Activated T-cell treated with anti-CD3 and anti-CD28 coated beads for 1 hour (primary cell): ENCODE results near the gene CHST11.

Experiments used
- DNase-seq: peaks from one replicate; pipeline ENCODE4 v3.0.0-alpha.2; 2020; ENCODE audit warnings: low read depth

The CHST11 gene

GRCh38 chr12:104673696-104674482 is 217.1 kb downstream of the CHST11 start:
- DNase-seq: no peak

GRCh38 chr12:104676636-104677035 is 219.9 kb downstream of the CHST11 start:
- no peak for DNase-seq

GRCh38 chr12:104677441-104678089 is 220.8 kb downstream of the CHST11 start:
- DNase-seq: no peak

- DNase-seq: no peak
Measured at GRCh38 chr12:104680070-104680469, 223.3 kb downstream of the CHST11 start.

- no peak for DNase-seq
Measured at GRCh38 chr12:104680491-104680890, 223.7 kb downstream of the CHST11 start.

GRCh38 chr12:104681012-104681690 is 224.4 kb downstream of the CHST11 start:
- no peak for DNase-seq

- DNase-seq: peak; percentile 45
Measured at GRCh38 chr12:104682790-104683279, 226.1 kb downstream of the CHST11 start.

- no peak for DNase-seq
Measured at GRCh38 chr12:104683831-104684503, 227.2 kb downstream of the CHST11 start.

GRCh38 chr12:104684884-104685283 is 228.1 kb downstream of the CHST11 start:
- DNase-seq: no peak

- DNase-seq: no peak
Measured at GRCh38 chr12:104685366-104685765, 228.6 kb downstream of the CHST11 start.

- no peak for DNase-seq
Measured at GRCh38 chr12:104686196-104686595, 229.4 kb downstream of the CHST11 start.

- peak; percentile 6 for DNase-seq
Measured at GRCh38 chr12:104687823-104688573, 231.2 kb downstream of the CHST11 start.

GRCh38 chr12:104689635-104690034 is 232.9 kb downstream of the CHST11 start:
- no peak for DNase-seq

- DNase-seq: no peak
Measured at GRCh38 chr12:104691721-104692556, 235.2 kb downstream of the CHST11 start.

GRCh38 chr12:104692557-104693218 is 235.9 kb downstream of the CHST11 start:
- DNase-seq: no peak

GRCh38 chr12:104693493-104693892 is 236.7 kb downstream of the CHST11 start:
- DNase-seq: no peak

- DNase-seq: no peak
Measured at GRCh38 chr12:104694161-104694560, 237.4 kb downstream of the CHST11 start.

GRCh38 chr12:104694711-104695110 is 238.0 kb downstream of the CHST11 start:
- no peak for DNase-seq

- DNase-seq: peak; percentile 28
Measured at GRCh38 chr12:104695453-104696148, 238.9 kb downstream of the CHST11 start.
